ENCODE measurements around the gene PHLDA3. TPM values are rescaled to one million over a fixed set of nuclear protein-coding genes. Genes with fewer than 3 reads are reported as not detected.

The PHLDA3 gene
- total and polyA plus RNA-seq, 2 of the 13 experiments (the other 11 are each of a cell fraction or from before 2014, with no cell fraction given): 16.7 to 33.6 TPM

GRCh38 chr1:201481761-201482493 lies 12.9 kb upstream of the PHLDA3 start (continued):
- TF ChIP-seq ZNF317 (CRISPR knock-in tag; IDR thresholded peaks at IDR 0.05) (no peak), POGZ (CRISPR knock-in tag; IDR thresholded peaks at IDR 0.05) (0 out of 2 replicates have a peak, but pooled peaks have one; percentile 12), ZNF710 (CRISPR knock-in tag; IDR thresholded peaks at IDR 0.05; ENCODE audit: borderline replicate concordance) (peak; percentile 48; the same call in 1 of the 2 replicates), ZNF800 (CRISPR knock-in tag; IDR thresholded peaks at IDR 0.05) (peak; percentile 55; the same call in 1 of the 2 replicates), GLI4 (CRISPR knock-in tag; IDR thresholded peaks at IDR 0.05; ENCODE audit: borderline replicate concordance) (no peak), ZBTB44 (CRISPR knock-in tag; IDR thresholded peaks at IDR 0.05) (no peak), RFX1 (IDR thresholded peaks at IDR 0.05) (no peak), MAF1 (CRISPR knock-in tag; IDR thresholded peaks at IDR 0.05; ENCODE audit: borderline replicate concordance) (no peak), ZBTB10 (CRISPR knock-in tag; IDR thresholded peaks at IDR 0.05; ENCODE audit: borderline replicate concordance) (no peak), JUNB (CRISPR knock-in tag; IDR thresholded peaks at IDR 0.05; ENCODE audit: borderline replicate concordance) (no peak), MEF2D (CRISPR knock-in tag; IDR thresholded peaks at IDR 0.05) (peak; percentile 65; the same call in 1 of the 2 replicates), GTF2F1 (IDR thresholded peaks at IDR 0.05; ENCODE audit: low read length) (no peak), ZNF230 (CRISPR knock-in tag; IDR thresholded peaks at IDR 0.05) (peak; percentile 56; the same call in 1 of the 2 replicates), KDM5B (CRISPR knock-in tag; IDR thresholded peaks at IDR 0.05; ENCODE audit: borderline replicate concordance) (peak; percentile 74; the same call in 1 of the 2 replicates)
- TF ChIP-seq, protein P1, sequence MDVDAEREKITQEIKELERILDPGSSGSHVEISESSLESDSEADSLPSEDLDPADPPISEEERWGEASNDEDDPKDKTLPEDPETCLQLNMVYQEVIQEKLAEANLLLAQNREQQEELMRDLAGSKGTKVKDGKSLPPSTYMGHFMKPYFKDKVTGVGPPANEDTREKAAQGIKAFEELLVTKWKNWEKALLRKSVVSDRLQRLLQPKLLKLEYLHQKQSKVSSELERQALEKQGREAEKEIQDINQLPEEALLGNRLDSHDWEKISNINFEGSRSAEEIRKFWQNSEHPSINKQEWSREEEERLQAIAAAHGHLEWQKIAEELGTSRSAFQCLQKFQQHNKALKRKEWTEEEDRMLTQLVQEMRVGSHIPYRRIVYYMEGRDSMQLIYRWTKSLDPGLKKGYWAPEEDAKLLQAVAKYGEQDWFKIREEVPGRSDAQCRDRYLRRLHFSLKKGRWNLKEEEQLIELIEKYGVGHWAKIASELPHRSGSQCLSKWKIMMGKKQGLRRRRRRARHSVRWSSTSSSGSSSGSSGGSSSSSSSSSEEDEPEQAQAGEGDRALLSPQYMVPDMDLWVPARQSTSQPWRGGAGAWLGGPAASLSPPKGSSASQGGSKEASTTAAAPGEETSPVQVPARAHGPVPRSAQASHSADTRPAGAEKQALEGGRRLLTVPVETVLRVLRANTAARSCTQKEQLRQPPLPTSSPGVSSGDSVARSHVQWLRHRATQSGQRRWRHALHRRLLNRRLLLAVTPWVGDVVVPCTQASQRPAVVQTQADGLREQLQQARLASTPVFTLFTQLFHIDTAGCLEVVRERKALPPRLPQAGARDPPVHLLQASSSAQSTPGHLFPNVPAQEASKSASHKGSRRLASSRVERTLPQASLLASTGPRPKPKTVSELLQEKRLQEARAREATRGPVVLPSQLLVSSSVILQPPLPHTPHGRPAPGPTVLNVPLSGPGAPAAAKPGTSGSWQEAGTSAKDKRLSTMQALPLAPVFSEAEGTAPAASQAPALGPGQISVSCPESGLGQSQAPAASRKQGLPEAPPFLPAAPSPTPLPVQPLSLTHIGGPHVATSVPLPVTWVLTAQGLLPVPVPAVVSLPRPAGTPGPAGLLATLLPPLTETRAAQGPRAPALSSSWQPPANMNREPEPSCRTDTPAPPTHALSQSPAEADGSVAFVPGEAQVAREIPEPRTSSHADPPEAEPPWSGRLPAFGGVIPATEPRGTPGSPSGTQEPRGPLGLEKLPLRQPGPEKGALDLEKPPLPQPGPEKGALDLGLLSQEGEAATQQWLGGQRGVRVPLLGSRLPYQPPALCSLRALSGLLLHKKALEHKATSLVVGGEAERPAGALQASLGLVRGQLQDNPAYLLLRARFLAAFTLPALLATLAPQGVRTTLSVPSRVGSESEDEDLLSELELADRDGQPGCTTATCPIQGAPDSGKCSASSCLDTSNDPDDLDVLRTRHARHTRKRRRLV (CRISPR knock-in tag; IDR thresholded peaks at IDR 0.05): no peak
